HEK293 (cell line): ENCODE measurements around the gene PRDM13.

Source experiments
- BCL11B ChIP-seq: fragments of 450-650 bp; formaldehyde crosslinking; IDR thresholded peaks from 2 replicates; pipeline ENCODE4 v1.5.1; 2016; ENCODE audit warnings: low read depth, missing biosample characterization, missing genetic modification characterization
- GLI2 ChIP-seq: fragments of 450-650 bp; formaldehyde crosslinking; IDR thresholded peaks from 2 replicates; pipeline ENCODE4; 2017; ENCODE audit warnings: missing biosample characterization, missing genetic modification characterization, low read depth, borderline replicate concordance
- GLIS1 ChIP-seq: fragments of 450-650 bp; formaldehyde crosslinking; IDR thresholded peaks from 2 replicates; pipeline ENCODE4 v1.5.1; 2016; ENCODE audit warnings: missing biosample characterization, missing genetic modification characterization
- HOXD13 ChIP-seq: sonication (generic); formaldehyde crosslinking; IDR thresholded peaks from 2 replicates; pipeline ENCODE4 v1.8.0; 2022; ENCODE audit warnings: missing genetic modification reagents, borderline replicate concordance
- IKZF3 ChIP-seq: fragments of 450-650 bp; IDR thresholded peaks from 2 replicates; pipeline ENCODE4 v1.5.0; 2018; ENCODE audit warnings: missing biosample characterization, mild to moderate bottlenecking, missing genetic modification characterization, moderate library complexity
- INSM2 ChIP-seq: fragments of 450-650 bp; formaldehyde crosslinking; IDR thresholded peaks from 2 replicates; pipeline ENCODE4 v1.5.1; 2016; ENCODE audit warnings: missing biosample characterization, missing genetic modification characterization
- KLF9 ChIP-seq: fragments of 450-650 bp; formaldehyde crosslinking; IDR thresholded peaks from 2 replicates; pipeline ENCODE4 v1.5.1; 2016; ENCODE audit warnings: missing biosample characterization, missing genetic modification characterization, low read depth
- MZF1 ChIP-seq: fragments of 450-650 bp; formaldehyde crosslinking; IDR thresholded peaks from 2 replicates; pipeline ENCODE4 v1.5.1; 2017; ENCODE audit warnings: missing biosample characterization, missing genetic modification characterization, borderline replicate concordance
- PRDM1 ChIP-seq: fragments of 450-650 bp; formaldehyde crosslinking; IDR thresholded peaks from 2 replicates; pipeline ENCODE4; 2016; ENCODE audit warnings: missing biosample characterization, missing genetic modification characterization
- SP3 ChIP-seq: fragments of 450-650 bp; formaldehyde crosslinking; IDR thresholded peaks from 2 replicates; pipeline ENCODE4 v1.5.1; 2016; ENCODE audit warnings: missing biosample characterization, missing genetic modification characterization
- ZBTB48 ChIP-seq: fragments of 450-650 bp; formaldehyde crosslinking; IDR thresholded peaks from 2 replicates; pipeline ENCODE4 v1.5.1; 2016; ENCODE audit warnings: missing biosample characterization, missing genetic modification characterization
- ZBTB8A ChIP-seq: fragments of 450-650 bp; formaldehyde crosslinking; IDR thresholded peaks from 2 replicates; pipeline ENCODE4 v1.5.1; 2016; ENCODE audit warnings: missing biosample characterization, missing genetic modification characterization
- ZNF112 ChIP-seq: fragments of 450-650 bp; formaldehyde crosslinking; IDR thresholded peaks from 2 replicates; pipeline ENCODE4 v1.5.0; 2017; ENCODE audit warnings: missing biosample characterization, missing genetic modification characterization
- ZNF121 ChIP-seq: fragments of 450-650 bp; formaldehyde crosslinking; IDR thresholded peaks from 2 replicates; pipeline ENCODE4 v1.5.1; 2016; ENCODE audit warnings: missing biosample characterization, missing genetic modification characterization
- ZNF23 ChIP-seq: fragments of 450-650 bp; formaldehyde crosslinking; IDR thresholded peaks from 2 replicates; pipeline ENCODE4 v1.5.1; 2016; ENCODE audit warnings: missing biosample characterization, missing genetic modification characterization, borderline replicate concordance
- ZNF239 ChIP-seq: fragments of 450-650 bp; formaldehyde crosslinking; IDR thresholded peaks from 2 replicates; pipeline ENCODE4 v1.5.1; 2016; ENCODE audit warnings: missing biosample characterization, missing genetic modification characterization
- ZNF350 ChIP-seq: fragments of 450-650 bp; formaldehyde crosslinking; IDR thresholded peaks from 2 replicates; pipeline ENCODE4 v1.5.0; 2017; ENCODE audit warnings: missing biosample characterization, mild to moderate bottlenecking, missing genetic modification characterization
- ZNF354C ChIP-seq: fragments of 450-650 bp; formaldehyde crosslinking; IDR thresholded peaks from 2 replicates; pipeline ENCODE4 v1.5.1; 2016; ENCODE audit warnings: missing biosample characterization, missing genetic modification characterization, low read depth, borderline replicate concordance
- ZNF394 ChIP-seq: fragments of 450-650 bp; formaldehyde crosslinking; IDR thresholded peaks from 2 replicates; pipeline ENCODE4 v1.5.1; 2016; ENCODE audit warnings: missing biosample characterization, missing genetic modification characterization, mild to moderate bottlenecking, moderate library complexity, borderline replicate concordance
- ZNF404 ChIP-seq: fragments of 450-650 bp; formaldehyde crosslinking; IDR thresholded peaks from 2 replicates; pipeline ENCODE4 v1.5.1; 2017; ENCODE audit warnings: missing biosample characterization, missing genetic modification characterization
- ZNF416 ChIP-seq: fragments of 450-650 bp; formaldehyde crosslinking; IDR thresholded peaks from 2 replicates; pipeline ENCODE4 v1.5.1; 2016; ENCODE audit warnings: missing biosample characterization, missing genetic modification characterization
- ZNF549 ChIP-seq: fragments of 450-650 bp; IDR thresholded peaks from 2 replicates; pipeline ENCODE4 v1.5.1; 2018; ENCODE audit warnings: missing biosample characterization, missing genetic modification characterization, mild to moderate bottlenecking, inconsistent platforms, moderate library complexity
- ZNF560 ChIP-seq: fragments of 450-650 bp; formaldehyde crosslinking; IDR thresholded peaks from 2 replicates; pipeline ENCODE4 v1.5.1; 2017; ENCODE audit warnings: missing biosample characterization, missing genetic modification characterization, borderline replicate concordance
- ZNF585B ChIP-seq: fragments of 450-650 bp; formaldehyde crosslinking; IDR thresholded peaks from 2 replicates; pipeline ENCODE4 v1.5.1; 2016; ENCODE audit warnings: missing biosample characterization, missing genetic modification characterization
- ZNF610 ChIP-seq: fragments of 450-650 bp; formaldehyde crosslinking; IDR thresholded peaks from 2 replicates; pipeline ENCODE4 v1.5.1; 2016; ENCODE audit warnings: missing biosample characterization, missing genetic modification characterization, borderline replicate concordance
- ZNF664 ChIP-seq: fragments of 450-650 bp; formaldehyde crosslinking; IDR thresholded peaks from 2 replicates; pipeline ENCODE4 v1.5.1; 2016; ENCODE audit warnings: missing biosample characterization, missing genetic modification characterization
- ZNF785 ChIP-seq: fragments of 450-650 bp; formaldehyde crosslinking; IDR thresholded peaks from 2 replicates; pipeline ENCODE4 v1.5.1; 2016; ENCODE audit warnings: missing biosample characterization, missing genetic modification characterization
- TF ChIP-seq, protein P1 (sequence below): fragments of 450-650 bp; formaldehyde crosslinking; IDR thresholded peaks from 2 replicates; pipeline ENCODE4 v1.5.1; 2017; ENCODE audit warnings: missing biosample characterization, missing genetic modification characterization
- TF ChIP-seq, protein P2 (sequence below): fragments of 450-650 bp; formaldehyde crosslinking; IDR thresholded peaks from 2 replicates; pipeline ENCODE4 v1.5.1; 2016; ENCODE audit warnings: missing biosample characterization, missing genetic modification characterization
- TF ChIP-seq, protein P3 (sequence below): fragments of 450-650 bp; formaldehyde crosslinking; IDR thresholded peaks from 2 replicates; pipeline ENCODE4 v1.5.1; 2016; ENCODE audit warnings: missing biosample characterization, missing genetic modification characterization
- TF ChIP-seq, protein P4 (sequence below): fragments of 450-650 bp; formaldehyde crosslinking; IDR thresholded peaks from 2 replicates; pipeline ENCODE4 v1.5.1; 2016; ENCODE audit warnings: missing biosample characterization, missing genetic modification characterization

Gene PRDM13

GRCh38 chr6:99568103-99568933 is 38.3 kb upstream of the PRDM13 start, which contains the start of gene CCNC (continued):
- no peak for TF ChIP-seq ZNF416 (tag by site-specific recombination)
- TF ChIP-seq, protein P1, sequence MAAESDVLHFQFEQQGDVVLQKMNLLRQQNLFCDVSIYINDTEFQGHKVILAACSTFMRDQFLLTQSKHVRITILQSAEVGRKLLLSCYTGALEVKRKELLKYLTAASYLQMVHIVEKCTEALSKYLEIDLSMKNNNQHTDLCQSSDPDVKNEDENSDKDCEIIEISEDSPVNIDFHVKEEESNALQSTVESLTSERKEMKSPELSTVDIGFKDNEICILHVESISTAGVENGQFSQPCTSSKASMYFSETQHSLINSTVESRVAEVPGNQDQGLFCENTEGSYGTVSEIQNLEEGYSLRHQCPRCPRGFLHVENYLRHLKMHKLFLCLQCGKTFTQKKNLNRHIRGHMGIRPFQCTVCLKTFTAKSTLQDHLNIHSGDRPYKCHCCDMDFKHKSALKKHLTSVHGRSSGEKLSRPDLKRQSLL (tag by site-specific recombination) = peak; percentile 71; the same call in 1 of the 2 replicates
- TF ChIP-seq ZNF404 (tag by site-specific recombination) = no peak
- TF ChIP-seq ZNF354C (tag by site-specific recombination) = no peak
- TF ChIP-seq, protein P2, sequence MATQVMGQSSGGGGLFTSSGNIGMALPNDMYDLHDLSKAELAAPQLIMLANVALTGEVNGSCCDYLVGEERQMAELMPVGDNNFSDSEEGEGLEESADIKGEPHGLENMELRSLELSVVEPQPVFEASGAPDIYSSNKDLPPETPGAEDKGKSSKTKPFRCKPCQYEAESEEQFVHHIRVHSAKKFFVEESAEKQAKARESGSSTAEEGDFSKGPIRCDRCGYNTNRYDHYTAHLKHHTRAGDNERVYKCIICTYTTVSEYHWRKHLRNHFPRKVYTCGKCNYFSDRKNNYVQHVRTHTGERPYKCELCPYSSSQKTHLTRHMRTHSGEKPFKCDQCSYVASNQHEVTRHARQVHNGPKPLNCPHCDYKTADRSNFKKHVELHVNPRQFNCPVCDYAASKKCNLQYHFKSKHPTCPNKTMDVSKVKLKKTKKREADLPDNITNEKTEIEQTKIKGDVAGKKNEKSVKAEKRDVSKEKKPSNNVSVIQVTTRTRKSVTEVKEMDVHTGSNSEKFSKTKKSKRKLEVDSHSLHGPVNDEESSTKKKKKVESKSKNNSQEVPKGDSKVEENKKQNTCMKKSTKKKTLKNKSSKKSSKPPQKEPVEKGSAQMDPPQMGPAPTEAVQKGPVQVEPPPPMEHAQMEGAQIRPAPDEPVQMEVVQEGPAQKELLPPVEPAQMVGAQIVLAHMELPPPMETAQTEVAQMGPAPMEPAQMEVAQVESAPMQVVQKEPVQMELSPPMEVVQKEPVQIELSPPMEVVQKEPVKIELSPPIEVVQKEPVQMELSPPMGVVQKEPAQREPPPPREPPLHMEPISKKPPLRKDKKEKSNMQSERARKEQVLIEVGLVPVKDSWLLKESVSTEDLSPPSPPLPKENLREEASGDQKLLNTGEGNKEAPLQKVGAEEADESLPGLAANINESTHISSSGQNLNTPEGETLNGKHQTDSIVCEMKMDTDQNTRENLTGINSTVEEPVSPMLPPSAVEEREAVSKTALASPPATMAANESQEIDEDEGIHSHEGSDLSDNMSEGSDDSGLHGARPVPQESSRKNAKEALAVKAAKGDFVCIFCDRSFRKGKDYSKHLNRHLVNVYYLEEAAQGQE (tag by site-specific recombination) = peak; percentile 63; the same call in 1 of the 2 replicates
- TF ChIP-seq INSM2 (tag by site-specific recombination) = peak; percentile 73
- no peak for TF ChIP-seq ZNF560 (tag by site-specific recombination)
- no peak for TF ChIP-seq BCL11B
- TF ChIP-seq ZNF785 (tag by site-specific recombination) = 0 out of 2 replicates have a peak, but pooled peaks have one; percentile 66
- TF ChIP-seq MZF1 (tag by site-specific recombination) = peak; percentile 92
- peak; percentile 92 for TF ChIP-seq ZNF610 (tag by site-specific recombination)
- no peak; the same call in 1 of the 2 replicates for TF ChIP-seq ZNF585B (tag by site-specific recombination)
- peak; percentile 74 for TF ChIP-seq GLIS1 (tag by site-specific recombination)
- no peak for TF ChIP-seq ZNF350
- 0 out of 2 replicates have a peak, but pooled peaks have one; percentile 10 for TF ChIP-seq PRDM1 (tag by site-specific recombination)
- TF ChIP-seq, protein P3, sequence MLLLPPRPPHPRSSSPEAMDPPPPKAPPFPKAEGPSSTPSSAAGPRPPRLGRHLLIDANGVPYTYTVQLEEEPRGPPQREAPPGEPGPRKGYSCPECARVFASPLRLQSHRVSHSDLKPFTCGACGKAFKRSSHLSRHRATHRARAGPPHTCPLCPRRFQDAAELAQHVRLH = peak; percentile 95
- TF ChIP-seq, protein P4, sequence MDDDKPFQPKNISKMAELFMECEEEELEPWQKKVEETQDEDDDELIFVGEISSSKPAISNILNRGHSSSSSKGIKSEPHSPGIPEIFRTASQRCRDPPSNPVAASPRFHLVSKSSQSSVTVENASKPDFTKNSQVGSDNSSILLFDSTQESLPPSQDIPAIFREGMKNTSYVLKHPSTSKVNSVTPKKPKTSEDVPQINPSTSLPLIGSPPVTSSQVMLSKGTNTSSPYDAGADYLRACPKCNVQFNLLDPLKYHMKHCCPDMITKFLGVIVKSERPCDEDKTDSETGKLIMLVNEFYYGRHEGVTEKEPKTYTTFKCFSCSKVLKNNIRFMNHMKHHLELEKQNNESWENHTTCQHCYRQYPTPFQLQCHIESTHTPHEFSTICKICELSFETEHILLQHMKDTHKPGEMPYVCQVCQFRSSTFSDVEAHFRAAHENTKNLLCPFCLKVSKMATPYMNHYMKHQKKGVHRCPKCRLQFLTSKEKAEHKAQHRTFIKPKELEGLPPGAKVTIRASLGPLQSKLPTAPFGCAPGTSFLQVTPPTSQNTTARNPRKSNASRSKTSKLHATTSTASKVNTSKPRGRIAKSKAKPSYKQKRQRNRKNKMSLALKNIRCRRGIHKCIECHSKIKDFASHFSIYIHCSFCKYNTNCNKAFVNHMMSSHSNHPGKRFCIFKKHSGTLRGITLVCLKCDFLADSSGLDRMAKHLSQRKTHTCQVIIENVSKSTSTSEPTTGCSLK (tag by site-specific recombination) = no peak
- no peak for TF ChIP-seq ZNF23
- 0 out of 2 replicates have a peak, but pooled peaks have one; percentile 31 for TF ChIP-seq ZNF239 (tag by site-specific recombination)
- TF ChIP-seq ZNF112 = no peak
- 0 out of 2 replicates have a peak, but pooled peaks have one; percentile 22 for TF ChIP-seq ZBTB48
- TF ChIP-seq ZBTB8A (tag by site-specific recombination) = peak; percentile 67
- peak; percentile 54; the same call in 1 of the 2 replicates for TF ChIP-seq ZNF121 (tag by site-specific recombination)
- TF ChIP-seq GLI2 (tag by site-specific recombination) = no peak
- peak; percentile 67; the same call in 1 of the 2 replicates for TF ChIP-seq ZNF549 (tag by site-specific recombination)
- peak; percentile 72 for TF ChIP-seq SP3 (tag by site-specific recombination)
- TF ChIP-seq ZNF394 (tag by site-specific recombination) = peak; percentile 89
- no peak for TF ChIP-seq KLF9 (tag by site-specific recombination)
- TF ChIP-seq IKZF3 (tag by site-specific recombination) = 0 out of 2 replicates have a peak, but pooled peaks have one; percentile 24
- no peak; the same call in 1 of the 2 replicates for TF ChIP-seq HOXD13 (CRISPR knock-in tag)
- 0 out of 2 replicates have a peak, but pooled peaks have one; percentile 25 for TF ChIP-seq ZNF664 (tag by site-specific recombination)
